A549 (cell line): Measurements from ENCODE around the gene TLCD3B. TPM values are rescaled to one million over a fixed set of nuclear protein-coding genes. Genes with fewer than 3 reads are reported as not detected.

Experiments used
- ATAC-seq, 2 experiments: fragments of 200-7000 bp in 1 of 2; fragments of >200 bp in 1 of 2; cut with Nextera tagmentation in 1 of 2; cut with Tn5 transposase in 1 of 2; 3 replicates each; pipeline versions ENCODE4 v1.8.0 to v1.9.1; 2018 to 2020; ENCODE audit warnings: mild to moderate bottlenecking in 1 of 2, moderate library complexity in 1 of 2
- CTCF ChIA-PET: fragments of 300-600 bp; sonication (Branson Sonifier 250); formaldehyde crosslinking; extraction: SDS; loops from one replicate; lab custom pipeline; 2021; ENCODE audit warnings: antibody characterized with exemption, inconsistent platforms; lab: Yijun Ruan, JAX
- POLR2A ChIA-PET: fragments of 350-600 bp; formaldehyde crosslinking; extraction: SDS; loops from one replicate; lab custom pipeline; 2021; ENCODE audit warnings: antibody characterized with exemption, inconsistent platforms; lab: Yijun Ruan, JAX
- DNase-seq, 2 experiments: peaks; one replicate each; pipeline versions ENCODE4 v3.0.0 to v3.0.0-alpha.2; 2011 to 2016; ENCODE audit warnings: low read depth in 1 of 2, low spot score in 1 of 2
- FAIRE-seq: peaks from 2 replicates; lab custom pipeline; 2011; peaks lifted over from hg19 to GRCh38; lab: Jason Lieb, UNC
- H3K27ac ChIP-seq, 2 experiments: fragments of >200 bp; sonication (Bioruptor Twin); formaldehyde crosslinking; 3 replicates each; pipeline ENCODE4 v1.5.1; 2016 to 2017
- H3K4me1 ChIP-seq: fragments of >200 bp; sonication (Bioruptor Twin); formaldehyde crosslinking; 3 replicates; pipeline ENCODE4 v1.6.1; 2016
- H3K4me2 ChIP-seq: fragments of >200 bp; sonication (Bioruptor Twin); formaldehyde crosslinking; 3 replicates; pipeline ENCODE4 v1.6.1; 2016
- H3K4me3 ChIP-seq: fragments of >200 bp; sonication (Bioruptor Twin); formaldehyde crosslinking; 3 replicates; pipeline ENCODE4 v1.5.1; 2016
- H3K9me3 ChIP-seq: fragments of >200 bp; sonication (Bioruptor Twin); formaldehyde crosslinking; 3 replicates; pipeline ENCODE4 v1.6.1; 2016
- CEBPB ChIP-seq, 2 experiments: fragments of >200 bp in 1 of 2; sonication (Bioruptor Twin) in 1 of 2; formaldehyde crosslinking in 1 of 2; IDR thresholded peaks; 2 replicates each; pipeline ENCODE4 v1.6.1; 2012 to 2016
- CHD4 ChIP-seq: fragments of 200-600 bp; sonication (generic); IDR thresholded peaks from 2 replicates; pipeline ENCODE4 v1.6.1; 2016; ENCODE audit warnings: antibody characterized with exemption, mild to moderate bottlenecking, borderline replicate concordance
- ESRRA ChIP-seq: fragments of 150-350 bp; IDR thresholded peaks from 2 replicates; pipeline ENCODE4 v1.6.1; 2014; ENCODE audit warnings: mild to moderate bottlenecking, low read length, borderline replicate concordance
- FOSB ChIP-seq: fragments of 250-450 bp; sonication (Bioruptor Pico); IDR thresholded peaks from 2 replicates; pipeline ENCODE4 v1.5.0; 2020; ENCODE audit warnings: mild to moderate bottlenecking, moderate library complexity
- GATA3 ChIP-seq: IDR thresholded peaks from 2 replicates; pipeline ENCODE4 v1.6.1; 2012; ENCODE audit warnings: borderline replicate concordance
- HDAC2 ChIP-seq: fragments of 200-600 bp; sonication (generic); IDR thresholded peaks from 2 replicates; pipeline ENCODE4 v1.6.1; 2016
- HEYL ChIP-seq: fragments of 250-450 bp; sonication (Bioruptor Pico); IDR thresholded peaks from 2 replicates; pipeline ENCODE4 v1.8.0; 2021; ENCODE audit warnings: mild to moderate bottlenecking, moderate library complexity
- HOXA7 ChIP-seq: fragments of 250-450 bp; sonication (Bioruptor Pico); IDR thresholded peaks from 2 replicates; pipeline ENCODE4 v1.5.0; 2020; ENCODE audit warnings: mild to moderate bottlenecking, moderate library complexity
- JUNB ChIP-seq: fragments of >200 bp; sonication (Bioruptor Twin); formaldehyde crosslinking; IDR thresholded peaks from 2 replicates; pipeline ENCODE4 v1.6.1; 2016
- KDM1A ChIP-seq: fragments of 200-600 bp; sonication (generic); IDR thresholded peaks from 2 replicates; pipeline ENCODE4 v1.6.1; 2016; ENCODE audit warnings: low read depth, mild to moderate bottlenecking
- MAZ ChIP-seq: fragments of 150-350 bp; IDR thresholded peaks from 2 replicates; pipeline ENCODE4 v1.6.1; 2014; ENCODE audit warnings: antibody characterized with exemption, low read depth, low read length, borderline replicate concordance
- POLR2A ChIP-seq: IDR thresholded peaks from 2 replicates; pipeline ENCODE4 v1.6.1; 2012; ENCODE audit warnings: mild to moderate bottlenecking, low read length
- POLR2AphosphoS2 ChIP-seq: conservative IDR thresholded peaks from 2 replicates; pipeline ENCODE4 v1.6.1; 2012; ENCODE audit warnings: low read length, improper control_type of control experiment, inconsistent platforms
- RAD21 ChIP-seq, 2 experiments: fragments of >200 bp in 1 of 2; sonication (Bioruptor Twin) in 1 of 2; formaldehyde crosslinking in 1 of 2; IDR thresholded peaks in 1 of 2; conservative IDR thresholded peaks in 1 of 2; 2 replicates in 1 of 2; 3 replicates in 1 of 2; pipeline ENCODE4 v1.6.1; 2012 to 2018; ENCODE audit warnings: inconsistent platforms in 1 of 2
- RARB ChIP-seq: fragments of 250-450 bp; sonication (Bioruptor Pico); IDR thresholded peaks from 2 replicates; pipeline ENCODE4 v1.8.0; 2021; ENCODE audit warnings: mild to moderate bottlenecking, moderate library complexity
- RFX5 ChIP-seq: fragments of 450-650 bp; IDR thresholded peaks from 2 replicates; pipeline ENCODE4 v1.7.1; 2014; ENCODE audit warnings: antibody characterized with exemption, mild to moderate bottlenecking, moderate library complexity
- RNF2 ChIP-seq: fragments of 200-600 bp; sonication (generic); IDR thresholded peaks from 2 replicates; pipeline ENCODE4 v1.6.1; 2016; ENCODE audit warnings: low read depth, mild to moderate bottlenecking, antibody characterized with exemption, moderate library complexity, borderline replicate concordance
- SREBF2 ChIP-seq: fragments of 450-650 bp; IDR thresholded peaks from 2 replicates; pipeline ENCODE4 v1.6.1; 2014; ENCODE audit warnings: mild to moderate bottlenecking, moderate library complexity
- TFCP2L1 ChIP-seq: fragments of 250-450 bp; sonication (Bioruptor Pico); IDR thresholded peaks from 2 replicates; pipeline ENCODE4 v1.5.0; 2021; ENCODE audit warnings: mild to moderate bottlenecking
- TP53 ChIP-seq: fragments of 250-450 bp; sonication (Bioruptor Pico); IDR thresholded peaks from 2 replicates; pipeline ENCODE4 v1.5.0; 2021; ENCODE audit warnings: mild to moderate bottlenecking, moderate library complexity
- ZC3H11A ChIP-seq: fragments of 450-650 bp; IDR thresholded peaks from 2 replicates; pipeline ENCODE4 v1.6.1; 2014; ENCODE audit warnings: antibody characterized with exemption, mild to moderate bottlenecking
- ZSCAN20 ChIP-seq: fragments of 250-450 bp; sonication (Bioruptor Pico); IDR thresholded peaks from 2 replicates; pipeline ENCODE4 v1.8.0; 2022; ENCODE audit warnings: mild to moderate bottlenecking, moderate library complexity
- WGBS: methylation state at CpG from one replicate; pipeline ENCODE4 v1.1.6; 2017; ENCODE audit errors: missing lambda C conversion rate; 5-methylcytosine and 5-hydroxymethylcytosine counted together
- polyA plus RNA-seq, 4 experiments: library from polyadenylated mRNA; depleted of rRNA in 3 of 4; stranded (reverse); fragments of >200 nt; fragmentation: RNase III in 1 of 4; extraction: RNeasy Plus Mini Kit Qiagen cat#74134 plus additional on column Dnase treatment in 1 of 4; gene quantifications; 2 replicates in 3 of 4; 3 replicates in 1 of 4; pipeline ENCODE4 v1.2.3, GENCODE V29; 2011 to 2017
- TF ChIP-seq, protein P1 (sequence below): IDR thresholded peaks from 2 replicates; pipeline ENCODE4 v1.6.1; 2012; ENCODE audit warnings: low read depth, borderline replicate concordance
- TF ChIP-seq, protein P2 (sequence below): fragments of 450-650 bp; IDR thresholded peaks from 2 replicates; pipeline ENCODE4 v1.6.1; 2014; ENCODE audit warnings: antibody characterized with exemption

TLCD3B gene
- polyA plus RNA-seq, 2 of the 4 experiments (the other 2 are of a cell fraction): 0.30 to 0.68 TPM

DNA sequence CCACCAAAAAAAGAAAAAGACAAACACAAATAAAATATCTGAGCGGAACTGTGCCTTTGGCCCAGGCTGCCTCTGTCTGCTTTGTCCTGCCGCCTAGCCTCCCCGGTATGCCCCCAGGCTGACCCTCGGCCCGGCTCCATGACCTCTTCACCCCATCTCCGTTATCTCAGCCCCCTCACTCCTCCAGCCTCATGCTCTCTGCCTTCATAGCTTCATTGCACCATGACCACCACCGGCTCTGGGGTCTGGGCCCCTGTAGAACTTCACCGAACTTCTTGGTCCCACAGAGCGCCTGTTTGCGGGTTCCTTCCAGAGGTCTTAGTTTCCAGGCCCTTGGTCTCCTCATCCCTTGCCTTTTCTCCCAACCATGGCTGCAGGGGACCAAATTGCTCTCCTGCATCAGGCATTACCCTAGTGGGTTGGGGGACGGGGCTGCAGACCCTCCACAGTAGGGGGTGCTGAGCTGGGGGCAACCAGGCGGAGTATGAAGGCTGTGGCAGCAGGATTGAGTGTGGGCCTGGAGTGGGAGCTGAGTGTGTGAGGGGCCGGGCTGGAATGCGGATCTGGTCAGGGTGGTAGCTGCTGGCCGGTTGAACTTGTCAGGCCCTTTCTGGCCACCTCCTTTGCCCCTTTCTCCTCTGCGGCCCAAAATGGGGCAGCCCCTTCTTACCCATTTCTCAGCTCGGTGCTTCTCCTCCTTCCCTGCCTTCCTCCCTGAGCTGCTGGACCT is 42.6 kb downstream of the TLCD3B start:
- ChIA-PET POLR2A (interaction anchor here (1.4 kb wide), 1 partner anchor 15 kb away, joined by 4 read pairs; the partner anchor contains the start of gene TAOK2), CTCF (interaction anchor here (0.7 to 1.3 kb wide), 7 partner anchors 14 to 89 kb away, joined by 3 read pairs; partner anchors contain the start of gene TAOK2)
- FAIRE-seq (no peak), DNase-seq (no peak), ATAC-seq (no peak)
- H3K4me3 ChIP-seq: no peak overlapping the region
- no peak overlapping the region for H3K27ac ChIP-seq
- H3K9me3 ChIP-seq: no peaks in the 10 kb centered on the region
- H3K4me1 ChIP-seq: no peaks in the 10 kb centered on the region
- TF ChIP-seq TFCP2L1 (CRISPR knock-in tag): no peak
- TF ChIP-seq FOSB (CRISPR knock-in tag): no peak
- no peak for TF ChIP-seq CHD4
- no peak for TF ChIP-seq MAZ
- no peak for TF ChIP-seq RAD21 (conservative IDR thresholded peaks at IDR 0.05 in 1 of 2, IDR thresholded peaks at IDR 0.05 in 1 of 2)
- TF ChIP-seq, protein P1, sequence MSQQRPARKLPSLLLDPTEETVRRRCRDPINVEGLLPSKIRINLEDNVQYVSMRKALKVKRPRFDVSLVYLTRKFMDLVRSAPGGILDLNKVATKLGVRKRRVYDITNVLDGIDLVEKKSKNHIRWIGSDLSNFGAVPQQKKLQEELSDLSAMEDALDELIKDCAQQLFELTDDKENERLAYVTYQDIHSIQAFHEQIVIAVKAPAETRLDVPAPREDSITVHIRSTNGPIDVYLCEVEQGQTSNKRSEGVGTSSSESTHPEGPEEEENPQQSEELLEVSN: no peak
- no peak for TF ChIP-seq RARB
- TF ChIP-seq HEYL (CRISPR knock-in tag): no peak
- no peak overlapping the region for H3K4me2 ChIP-seq
- 93% methylated on average over 17 of the region's 17 CpGs for WGBS

DNA sequence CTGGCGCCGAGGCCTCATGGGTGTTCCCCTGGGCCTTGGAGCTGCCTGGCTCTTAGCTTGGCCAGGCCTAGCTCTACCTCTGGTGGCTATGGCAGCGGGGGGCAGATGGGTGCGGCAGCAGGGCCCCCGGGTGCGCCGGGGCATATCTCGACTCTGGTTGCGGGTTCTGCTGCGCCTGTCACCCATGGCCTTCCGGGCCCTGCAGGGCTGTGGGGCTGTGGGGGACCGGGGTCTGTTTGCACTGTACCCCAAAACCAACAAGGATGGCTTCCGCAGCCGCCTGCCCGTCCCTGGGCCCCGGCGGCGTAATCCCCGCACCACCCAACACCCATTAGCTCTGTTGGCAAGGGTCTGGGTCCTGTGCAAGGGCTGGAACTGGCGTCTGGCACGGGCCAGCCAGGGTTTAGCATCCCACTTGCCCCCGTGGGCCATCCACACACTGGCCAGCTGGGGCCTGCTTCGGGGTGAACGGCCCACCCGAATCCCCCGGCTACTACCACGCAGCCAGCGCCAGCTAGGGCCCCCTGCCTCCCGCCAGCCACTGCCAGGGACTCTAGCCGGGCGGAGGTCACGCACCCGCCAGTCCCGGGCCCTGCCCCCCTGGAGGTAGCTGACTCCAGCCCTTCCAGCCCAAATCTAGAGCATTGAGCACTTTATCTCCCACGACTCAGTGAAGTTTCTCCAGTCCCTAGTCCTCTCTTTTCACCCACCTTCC is 43.5 kb downstream of the TLCD3B start:
- H3K4me2 ChIP-seq: no peak overlapping the region
- no peak overlapping the region for H3K4me3 ChIP-seq
- H3K4me1 ChIP-seq: no peaks in the 10 kb centered on the region
- FAIRE-seq: no peak
- 92% methylated on average over 21 of the region's 35 CpGs for WGBS
- no peak for DNase-seq
- TF ChIP-seq KDM1A (no peak), SREBF2 (no peak), ZC3H11A (no peak), HOXA7 (CRISPR knock-in tag) (no peak), RFX5 (no peak), POLR2A (no peak), ZSCAN20 (CRISPR knock-in tag) (no peak), RAD21 (conservative IDR thresholded peaks at IDR 0.05 in 1 of 2, IDR thresholded peaks at IDR 0.05 in 1 of 2) (no peak), HEYL (CRISPR knock-in tag) (no peak)
- no peaks in the 10 kb centered on the region for H3K9me3 ChIP-seq
- CTCF ChIA-PET: interaction anchor here (0.9 to 5.3 kb wide), 2 partner anchors 18 to 76 kb away, joined by 4 to 22 read pairs; no protein-coding TSS in a partner anchor
- POLR2A ChIA-PET: interaction anchor here (1.4 kb wide), 1 partner anchor 14 kb away, joined by 4 read pairs; the partner anchor contains the start of gene TAOK2
- no peak for ATAC-seq
- no peak overlapping the region for H3K27ac ChIP-seq

DNA sequence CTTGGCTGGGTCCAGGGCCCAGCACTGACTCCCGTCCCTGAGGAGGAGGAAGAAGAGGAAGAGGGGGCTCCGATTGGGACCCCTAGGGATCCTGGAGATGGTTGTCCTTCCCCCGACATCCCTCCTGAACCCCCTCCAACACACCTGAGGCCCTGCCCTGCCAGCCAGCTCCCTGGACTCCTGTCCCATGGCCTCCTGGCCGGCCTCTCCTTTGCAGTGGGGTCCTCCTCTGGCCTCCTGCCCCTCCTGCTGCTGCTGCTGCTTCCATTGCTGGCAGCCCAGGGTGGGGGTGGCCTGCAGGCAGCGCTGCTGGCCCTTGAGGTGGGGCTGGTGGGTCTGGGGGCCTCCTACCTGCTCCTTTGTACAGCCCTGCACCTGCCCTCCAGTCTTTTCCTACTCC is 44.1 kb downstream of the TLCD3B start:
- no peaks in the 10 kb centered on the region for H3K9me3 ChIP-seq
- H3K27ac ChIP-seq: no peak overlapping the region
- no peak overlapping the region for H3K4me3 ChIP-seq
- CTCF ChIA-PET: interaction anchor here (0.9 to 5.3 kb wide), 2 partner anchors 18 to 75 kb away, joined by 4 to 22 read pairs; no protein-coding TSS in a partner anchor
- H3K4me2 ChIP-seq: no peak overlapping the region
- POLR2A ChIA-PET: no interaction called here
- H3K4me1 ChIP-seq: no peaks in the 10 kb centered on the region
- WGBS: 84% methylated on average over 4 of the region's 5 CpGs
- FAIRE-seq (no peak), DNase-seq (no peak), ATAC-seq (no peak)
- TF ChIP-seq ESRRA: no peak
- no peak for TF ChIP-seq JUNB
- TF ChIP-seq POLR2AphosphoS2: no peak
- TF ChIP-seq HDAC2: no peak
- TF ChIP-seq, protein P1: no peak
- TF ChIP-seq KDM1A: no peak
- TF ChIP-seq GATA3: no peak
- no peak for TF ChIP-seq TP53 (CRISPR knock-in tag)
- TF ChIP-seq, protein P2, sequence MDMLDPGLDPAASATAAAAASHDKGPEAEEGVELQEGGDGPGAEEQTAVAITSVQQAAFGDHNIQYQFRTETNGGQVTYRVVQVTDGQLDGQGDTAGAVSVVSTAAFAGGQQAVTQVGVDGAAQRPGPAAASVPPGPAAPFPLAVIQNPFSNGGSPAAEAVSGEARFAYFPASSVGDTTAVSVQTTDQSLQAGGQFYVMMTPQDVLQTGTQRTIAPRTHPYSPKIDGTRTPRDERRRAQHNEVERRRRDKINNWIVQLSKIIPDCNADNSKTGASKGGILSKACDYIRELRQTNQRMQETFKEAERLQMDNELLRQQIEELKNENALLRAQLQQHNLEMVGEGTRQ: no peak
- TF ChIP-seq RNF2: no peak
- no peak for TF ChIP-seq MAZ
- no peak for TF ChIP-seq CEBPB (IDR thresholded peaks at IDR 0.05)
- no peak for TF ChIP-seq RFX5
- TF ChIP-seq HEYL (CRISPR knock-in tag): no peak
- TF ChIP-seq SREBF2: no peak
